K562 (cell line): ENCODE data around the gene PEAR1. TPM values are rescaled to one million over a fixed set of nuclear protein-coding genes. Genes with fewer than 3 reads are reported as not detected.

ENCODE experiments used
- CREB1 ChIP-seq, 2 experiments: sonication (generic) in 1 of 2; formaldehyde crosslinking in 1 of 2; IDR thresholded peaks; 2 replicates each; pipeline versions ENCODE4 v1.6.1 to v1.8.0; 2012 to 2022; ENCODE audit warnings: inconsistent platforms in 1 of 2, mild to moderate bottlenecking in 1 of 2, missing genetic modification reagents in 1 of 2, moderate library complexity in 1 of 2
- CTBP1 ChIP-seq: fragments of 450-650 bp; IDR thresholded peaks from 2 replicates; pipeline ENCODE4 v1.6.1; 2016; ENCODE audit warnings: borderline replicate concordance
- ELF2 ChIP-seq: fragments of 250-450 bp; sonication (Bioruptor Pico); IDR thresholded peaks from 2 replicates; pipeline ENCODE4 v1.5.0; 2021; ENCODE audit warnings: mild to moderate bottlenecking
- KAT7 ChIP-seq: sonication (generic); formaldehyde crosslinking; IDR thresholded peaks from 2 replicates; pipeline ENCODE4 v1.8.0; 2022; ENCODE audit warnings: missing genetic modification reagents, mild to moderate bottlenecking, borderline replicate concordance
- PKNOX1 ChIP-seq: fragments of 450-650 bp; IDR thresholded peaks from 2 replicates; pipeline ENCODE4 v1.6.1; 2016
- PREB ChIP-seq: sonication (generic); formaldehyde crosslinking; IDR thresholded peaks from 2 replicates; pipeline ENCODE4 v1.8.1; 2023; ENCODE audit warnings: mild to moderate bottlenecking, missing genetic modification reagents
- RERE ChIP-seq: sonication (generic); formaldehyde crosslinking; IDR thresholded peaks from 2 replicates; pipeline ENCODE4 v1.8.0; 2023; ENCODE audit warnings: missing genetic modification reagents, mild to moderate bottlenecking, borderline replicate concordance
- SRSF3 ChIP-seq: fragments of 200-400 bp; formaldehyde crosslinking; IDR thresholded peaks from 2 replicates; pipeline ENCODE4 v1.6.1; 2016; ENCODE audit warnings: mild to moderate bottlenecking, low read length, moderate library complexity; ENCODE audit not compliant: insufficient read depth
- UBTF ChIP-seq, 2 experiments: IDR thresholded peaks; 2 replicates each; pipeline ENCODE4 v1.6.1; 2012; ENCODE audit warnings: improper control_type of control experiment in 2 of 2, low read depth in 2 of 2, low read length in 2 of 2, borderline replicate concordance in 1 of 2
- ZFX ChIP-seq: sonication (generic); formaldehyde crosslinking; IDR thresholded peaks from 2 replicates; pipeline ENCODE4 v1.8.0; 2022; ENCODE audit warnings: mild to moderate bottlenecking, missing genetic modification reagents, moderate library complexity
- ZNF79 ChIP-seq: fragments of 250-450 bp; sonication (Bioruptor Pico); IDR thresholded peaks from 2 replicates; pipeline ENCODE4 v1.4.0; 2020; ENCODE audit warnings: low read depth, mild to moderate bottlenecking, moderate library complexity
- polyA plus RNA-seq, 8 experiments: library from polyadenylated mRNA; depleted of rRNA in 4 of 8; stranded (reverse) in 5 of 8; unstranded in 3 of 8; fragments of >200 nt; fragmentation: Nextera tagmentation in 2 of 8; fragmentation: Illumina TruSeq in 1 of 8; extraction: Ambion mirVana in 2 of 8; extraction: Trizol in 1 of 8; gene quantifications; 2 replicates each; pipeline versions ENCODE4 v1.2.1 to v1.2.3, GENCODE V29; 2011 to 2014; ENCODE audit warnings: inconsistent platforms in 1 of 8, missing spikeins in 1 of 8
- total RNA-seq, 7 experiments: library from RNA; depleted of rRNA in 6 of 7; stranded (reverse); fragments of >200 nt in 6 of 7; fragmentation: Illumina TruSeq in 2 of 7; extraction: Trizol in 2 of 7; gene quantifications; 2 replicates each; pipeline versions ENCODE4 v1.2.1 to v1.2.3, GENCODE V29; 2011 to 2021; ENCODE audit warnings: low replicate concordance in 1 of 7

Gene PEAR1
- total and polyA plus RNA-seq, 9 of the 15 experiments (the other 6 are each of a cell fraction or from before 2014, with no cell fraction given), result 0.87 to 13.9 (median 6.1) TPM

GRCh38 chr1:156913809-156914387, 20.4 kb downstream of the PEAR1 start (continued):
- TF ChIP-seq SRSF3 (0 out of 2 replicates have a peak, but pooled peaks have one; percentile 24), PREB (CRISPR knock-in tag) (peak; percentile 70; the same call in 1 of the 2 replicates), ZFX (CRISPR knock-in tag) (peak; percentile 49), KAT7 (0 out of 2 replicates have a peak, but pooled peaks have one; percentile 61), CREB1 (IDR thresholded peaks at IDR 0.05) (no peak), CREB1 (CRISPR knock-in tag; IDR thresholded peaks at IDR 0.05) (0 out of 2 replicates have a peak, but pooled peaks have one; percentile 14), RERE (0 out of 2 replicates have a peak, but pooled peaks have one; percentile 41), CTBP1 (no peak), ZNF79 (CRISPR knock-in tag) (no peak), PKNOX1 (no peak), UBTF (IDR thresholded peaks at IDR 0.05; ENCODE audit: borderline replicate concordance in 1 of 2, low read depth in 2 of 2, low read length in 2 of 2) (0 out of 4 replicates have a peak, but pooled peaks of 1 of the 2 experiments have one; percentile 8), ELF2 (no peak)
